Measurements from ENCODE around the gene NFIA.

Gene NFIA

DNA sequence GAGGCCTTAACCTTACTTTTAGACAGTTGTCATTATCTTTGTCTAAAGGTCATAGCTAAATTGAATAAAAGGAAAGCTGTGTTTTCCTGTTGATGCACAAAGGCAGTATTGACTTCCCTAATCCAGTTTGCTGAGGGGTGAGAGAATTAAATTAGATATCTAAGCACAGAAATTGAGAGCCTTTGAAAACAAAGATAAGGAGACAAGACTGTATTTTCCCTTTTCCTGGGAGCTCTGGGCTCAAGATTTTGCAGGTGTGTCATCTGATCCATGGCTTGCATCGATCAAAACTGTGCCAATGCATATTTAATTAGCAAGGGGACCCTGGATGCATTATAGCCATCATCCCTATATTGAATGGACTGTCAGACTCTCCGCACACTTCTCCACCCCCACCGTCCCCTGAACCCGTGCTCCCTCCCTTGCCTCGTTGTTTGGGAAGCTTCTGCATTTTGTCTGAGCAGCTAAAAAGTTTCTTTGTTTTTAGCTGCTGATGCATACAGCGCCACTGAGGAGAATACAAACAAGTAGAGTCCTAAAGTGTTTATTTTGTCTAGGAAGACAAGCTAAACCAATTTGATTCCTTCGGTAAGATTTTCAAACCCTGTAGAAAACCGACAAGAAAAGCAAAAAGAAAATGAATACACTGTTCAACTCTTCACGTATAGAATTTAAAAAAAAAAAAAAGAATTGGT lies 186.3 kb downstream of the NFIA start (continued):
- TF ChIP-seq ZNF391 (tag by site-specific recombination; IDR thresholded peaks at IDR 0.05; ENCODE audit: borderline replicate concordance, low read depth) (no peak), ZNF830 (tag by site-specific recombination; IDR thresholded peaks at IDR 0.05; ENCODE audit: low read depth) (no peak), BCL11A (tag by site-specific recombination; IDR thresholded peaks at IDR 0.05; ENCODE audit: low read depth) (no peak), ZNF664 (tag by site-specific recombination; IDR thresholded peaks at IDR 0.05) (peak; percentile 69), ZNF184 (tag by site-specific recombination; IDR thresholded peaks at IDR 0.05) (no peak), ZXDB (tag by site-specific recombination; IDR thresholded peaks at IDR 0.05) (no peak), ZFHX2 (tag by site-specific recombination; conservative IDR thresholded peaks at IDR 0.05) (no peak), ZNF658 (tag by site-specific recombination; IDR thresholded peaks at IDR 0.05) (no peak), KLF7 (tag by site-specific recombination; IDR thresholded peaks at IDR 0.05; ENCODE audit: borderline replicate concordance) (no peak), YY1 (tag by site-specific recombination; IDR thresholded peaks at IDR 0.05) (no peak), ZNF837 (tag by site-specific recombination; IDR thresholded peaks at IDR 0.05) (no peak), ZNF677 (tag by site-specific recombination; IDR thresholded peaks at IDR 0.05) (peak; percentile 89), RBAK (tag by site-specific recombination; IDR thresholded peaks at IDR 0.05) (no peak)
- TF ChIP-seq, protein P1, sequence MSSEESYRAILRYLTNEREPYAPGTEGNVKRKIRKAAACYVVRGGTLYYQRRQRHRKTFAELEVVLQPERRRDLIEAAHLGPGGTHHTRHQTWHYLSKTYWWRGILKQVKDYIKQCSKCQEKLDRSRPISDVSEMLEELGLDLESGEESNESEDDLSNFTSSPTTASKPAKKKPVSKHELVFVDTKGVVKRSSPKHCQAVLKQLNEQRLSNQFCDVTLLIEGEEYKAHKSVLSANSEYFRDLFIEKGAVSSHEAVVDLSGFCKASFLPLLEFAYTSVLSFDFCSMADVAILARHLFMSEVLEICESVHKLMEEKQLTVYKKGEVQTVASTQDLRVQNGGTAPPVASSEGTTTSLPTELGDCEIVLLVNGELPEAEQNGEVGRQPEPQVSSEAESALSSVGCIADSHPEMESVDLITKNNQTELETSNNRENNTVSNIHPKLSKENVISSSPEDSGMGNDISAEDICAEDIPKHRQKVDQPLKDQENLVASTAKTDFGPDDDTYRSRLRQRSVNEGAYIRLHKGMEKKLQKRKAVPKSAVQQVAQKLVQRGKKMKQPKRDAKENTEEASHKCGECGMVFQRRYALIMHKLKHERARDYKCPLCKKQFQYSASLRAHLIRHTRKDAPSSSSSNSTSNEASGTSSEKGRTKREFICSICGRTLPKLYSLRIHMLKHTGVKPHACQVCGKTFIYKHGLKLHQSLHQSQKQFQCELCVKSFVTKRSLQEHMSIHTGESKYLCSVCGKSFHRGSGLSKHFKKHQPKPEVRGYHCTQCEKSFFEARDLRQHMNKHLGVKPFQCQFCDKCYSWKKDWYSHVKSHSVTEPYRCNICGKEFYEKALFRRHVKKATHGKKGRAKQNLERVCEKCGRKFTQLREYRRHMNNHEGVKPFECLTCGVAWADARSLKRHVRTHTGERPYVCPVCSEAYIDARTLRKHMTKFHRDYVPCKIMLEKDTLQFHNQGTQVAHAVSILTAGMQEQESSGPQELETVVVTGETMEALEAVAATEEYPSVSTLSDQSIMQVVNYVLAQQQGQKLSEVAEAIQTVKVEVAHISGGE (tag by site-specific recombination; conservative IDR thresholded peaks at IDR 0.05; ENCODE audit: low read depth), result no peak
- TF ChIP-seq, protein P2, sequence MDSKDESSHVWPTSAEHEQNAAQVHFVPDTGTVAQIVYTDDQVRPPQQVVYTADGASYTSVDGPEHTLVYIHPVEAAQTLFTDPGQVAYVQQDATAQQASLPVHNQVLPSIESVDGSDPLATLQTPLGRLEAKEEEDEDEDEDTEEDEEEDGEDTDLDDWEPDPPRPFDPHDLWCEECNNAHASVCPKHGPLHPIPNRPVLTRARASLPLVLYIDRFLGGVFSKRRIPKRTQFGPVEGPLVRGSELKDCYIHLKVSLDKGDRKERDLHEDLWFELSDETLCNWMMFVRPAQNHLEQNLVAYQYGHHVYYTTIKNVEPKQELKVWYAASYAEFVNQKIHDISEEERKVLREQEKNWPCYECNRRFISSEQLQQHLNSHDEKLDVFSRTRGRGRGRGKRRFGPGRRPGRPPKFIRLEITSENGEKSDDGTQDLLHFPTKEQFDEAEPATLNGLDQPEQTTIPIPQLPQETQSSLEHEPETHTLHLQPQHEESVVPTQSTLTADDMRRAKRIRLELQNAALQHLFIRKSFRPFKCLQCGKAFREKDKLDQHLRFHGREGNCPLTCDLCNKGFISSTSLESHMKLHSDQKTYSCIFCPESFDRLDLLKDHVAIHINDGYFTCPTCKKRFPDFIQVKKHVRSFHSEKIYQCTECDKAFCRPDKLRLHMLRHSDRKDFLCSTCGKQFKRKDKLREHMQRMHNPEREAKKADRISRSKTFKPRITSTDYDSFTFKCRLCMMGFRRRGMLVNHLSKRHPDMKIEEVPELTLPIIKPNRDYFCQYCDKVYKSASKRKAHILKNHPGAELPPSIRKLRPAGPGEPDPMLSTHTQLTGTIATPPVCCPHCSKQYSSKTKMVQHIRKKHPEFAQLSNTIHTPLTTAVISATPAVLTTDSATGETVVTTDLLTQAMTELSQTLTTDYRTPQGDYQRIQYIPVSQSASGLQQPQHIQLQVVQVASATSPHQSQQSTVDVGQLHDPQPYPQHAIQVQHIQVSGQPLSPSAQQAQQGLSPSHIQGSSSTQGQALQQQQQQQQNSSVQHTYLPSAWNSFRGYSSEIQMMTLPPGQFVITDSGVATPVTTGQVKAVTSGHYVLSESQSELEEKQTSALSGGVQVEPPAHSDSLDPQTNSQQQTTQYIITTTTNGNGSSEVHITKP (tag by site-specific recombination; IDR thresholded peaks at IDR 0.05), result no peak
- TF ChIP-seq, protein P3, sequence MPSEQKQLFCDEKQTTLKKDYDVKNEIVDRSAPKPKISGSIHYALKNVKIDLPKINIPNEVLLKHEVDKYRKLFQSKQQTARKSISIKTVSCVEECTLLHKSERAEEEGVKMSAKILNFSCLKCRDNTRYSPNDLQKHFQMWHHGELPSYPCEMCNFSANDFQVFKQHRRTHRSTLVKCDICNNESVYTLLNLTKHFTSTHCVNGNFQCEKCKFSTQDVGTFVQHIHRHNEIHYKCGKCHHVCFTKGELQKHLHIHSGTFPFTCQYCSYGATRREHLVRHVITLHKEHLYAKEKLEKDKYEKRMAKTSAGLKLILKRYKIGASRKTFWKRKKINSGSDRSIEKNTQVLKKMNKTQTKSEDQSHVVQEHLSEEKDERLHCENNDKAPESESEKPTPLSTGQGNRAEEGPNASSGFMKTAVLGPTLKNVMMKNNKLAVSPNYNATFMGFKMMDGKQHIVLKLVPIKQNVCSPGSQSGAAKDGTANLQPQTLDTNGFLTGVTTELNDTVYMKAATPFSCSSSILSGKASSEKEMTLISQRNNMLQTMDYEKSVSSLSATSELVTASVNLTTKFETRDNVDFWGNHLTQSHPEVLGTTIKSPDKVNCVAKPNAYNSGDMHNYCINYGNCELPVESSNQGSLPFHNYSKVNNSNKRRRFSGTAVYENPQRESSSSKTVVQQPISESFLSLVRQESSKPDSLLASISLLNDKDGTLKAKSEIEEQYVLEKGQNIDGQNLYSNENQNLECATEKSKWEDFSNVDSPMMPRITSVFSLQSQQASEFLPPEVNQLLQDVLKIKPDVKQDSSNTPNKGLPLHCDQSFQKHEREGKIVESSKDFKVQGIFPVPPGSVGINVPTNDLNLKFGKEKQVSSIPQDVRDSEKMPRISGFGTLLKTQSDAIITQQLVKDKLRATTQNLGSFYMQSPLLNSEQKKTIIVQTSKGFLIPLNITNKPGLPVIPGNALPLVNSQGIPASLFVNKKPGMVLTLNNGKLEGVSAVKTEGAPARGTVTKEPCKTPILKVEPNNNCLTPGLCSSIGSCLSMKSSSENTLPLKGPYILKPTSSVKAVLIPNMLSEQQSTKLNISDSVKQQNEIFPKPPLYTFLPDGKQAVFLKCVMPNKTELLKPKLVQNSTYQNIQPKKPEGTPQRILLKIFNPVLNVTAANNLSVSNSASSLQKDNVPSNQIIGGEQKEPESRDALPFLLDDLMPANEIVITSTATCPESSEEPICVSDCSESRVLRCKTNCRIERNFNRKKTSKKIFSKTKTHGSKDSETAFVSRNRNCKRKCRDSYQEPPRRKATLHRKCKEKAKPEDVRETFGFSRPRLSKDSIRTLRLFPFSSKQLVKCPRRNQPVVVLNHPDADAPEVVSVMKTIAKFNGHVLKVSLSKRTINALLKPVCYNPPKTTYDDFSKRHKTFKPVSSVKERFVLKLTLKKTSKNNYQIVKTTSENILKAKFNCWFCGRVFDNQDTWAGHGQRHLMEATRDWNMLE (tag by site-specific recombination; conservative IDR thresholded peaks at IDR 0.05; ENCODE audit: low read depth), result no peak

Measured in HEK293 (cell line).